Measurements from ENCODE around the gene C11orf68.
A peak's percentile ranks its signal among the peaks of the same experiment; 100 is the strongest.

C11orf68 gene

DNA sequence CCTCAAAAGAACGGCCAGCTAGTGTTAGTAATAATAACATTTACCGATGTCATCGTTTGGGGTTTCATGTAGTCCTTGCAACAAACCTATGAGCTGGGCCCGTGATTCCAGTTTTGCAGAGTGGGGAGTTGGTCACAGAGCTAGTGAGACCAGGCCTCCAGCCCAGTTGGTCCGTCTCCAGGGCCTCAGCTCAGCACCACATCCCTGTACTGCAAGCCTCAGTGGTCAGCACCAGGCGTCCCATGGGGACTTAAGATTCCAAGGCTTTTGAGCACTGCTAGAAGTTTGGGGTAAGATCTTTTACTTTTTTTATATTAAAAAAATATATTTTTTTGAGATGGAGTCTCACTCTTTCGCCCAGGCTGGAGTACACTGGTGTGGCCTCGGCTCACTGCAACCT lies 25.3 kb upstream of the C11orf68 start:
- no peak for DNase-seq

DNA sequence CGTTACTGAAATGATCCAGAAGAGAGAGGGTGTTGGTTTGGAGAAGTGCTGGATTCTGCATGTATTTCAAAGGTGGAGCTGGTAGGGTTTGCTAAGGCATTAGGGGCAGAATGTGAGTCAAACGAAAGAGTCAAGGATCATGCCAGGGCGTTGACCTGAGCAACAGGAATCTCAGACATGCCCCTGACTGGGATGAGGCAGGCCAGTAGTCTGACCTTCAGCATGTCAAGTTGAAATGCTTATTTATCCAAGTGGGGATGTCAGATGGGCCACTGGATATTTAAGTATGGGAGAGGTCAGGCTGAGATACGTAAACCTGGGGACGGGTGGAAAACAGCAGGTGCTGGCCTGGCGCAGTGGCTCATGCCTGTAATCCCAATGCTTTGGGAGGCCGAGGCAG lies 23.7 kb upstream of the C11orf68 start:
- DNase-seq: no peak

DNA sequence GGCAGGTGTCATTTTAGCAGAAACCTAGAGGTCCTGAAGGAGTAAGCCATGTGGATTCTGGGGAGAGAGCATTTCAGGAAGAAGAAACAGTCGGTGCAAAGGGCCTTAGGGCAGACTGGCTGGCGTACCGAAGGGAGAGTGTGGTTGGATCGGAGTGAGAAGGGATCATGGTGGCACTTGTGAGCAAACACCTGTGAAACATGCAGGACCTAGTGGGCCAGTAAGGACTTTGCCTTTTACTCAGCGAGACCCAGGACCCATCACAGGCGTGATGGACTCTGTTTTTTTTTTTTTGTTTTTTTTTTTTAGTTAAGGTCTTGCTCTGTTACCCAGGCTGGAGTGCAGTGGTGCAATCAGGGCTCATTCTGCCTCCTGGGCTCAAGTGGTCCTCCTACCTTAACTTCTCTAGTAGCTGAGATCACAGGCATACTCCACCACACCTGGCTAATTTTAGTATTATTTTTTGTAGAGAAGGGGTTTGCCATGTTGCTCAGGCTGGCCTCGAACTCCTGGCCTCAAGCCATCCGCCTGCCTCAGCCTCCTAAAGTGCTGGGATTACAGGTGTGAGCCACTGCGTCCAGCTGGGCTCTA lies 23.0 kb upstream of the C11orf68 start:
- no peak for DNase-seq

DNA sequence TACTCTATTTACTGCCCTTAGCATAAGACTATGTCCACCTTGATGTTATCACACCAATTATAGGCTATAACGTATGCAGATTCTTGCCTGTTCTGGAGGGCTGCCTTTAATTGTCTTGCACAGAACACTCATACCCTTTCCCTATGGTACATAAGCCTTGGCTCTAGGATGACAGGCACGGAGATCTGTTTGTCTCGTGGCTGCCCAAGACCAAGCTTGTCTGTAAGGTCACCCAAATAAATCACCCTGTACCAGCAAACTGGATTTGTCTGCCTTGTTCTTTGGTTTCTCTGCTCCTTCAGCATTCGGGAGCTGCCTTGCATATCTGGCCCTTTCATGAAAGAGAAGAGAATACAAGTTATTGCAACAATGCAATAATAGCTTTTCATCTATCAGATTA lies 18.9 kb upstream of the C11orf68 start:
- DNase-seq: no peak

DNA sequence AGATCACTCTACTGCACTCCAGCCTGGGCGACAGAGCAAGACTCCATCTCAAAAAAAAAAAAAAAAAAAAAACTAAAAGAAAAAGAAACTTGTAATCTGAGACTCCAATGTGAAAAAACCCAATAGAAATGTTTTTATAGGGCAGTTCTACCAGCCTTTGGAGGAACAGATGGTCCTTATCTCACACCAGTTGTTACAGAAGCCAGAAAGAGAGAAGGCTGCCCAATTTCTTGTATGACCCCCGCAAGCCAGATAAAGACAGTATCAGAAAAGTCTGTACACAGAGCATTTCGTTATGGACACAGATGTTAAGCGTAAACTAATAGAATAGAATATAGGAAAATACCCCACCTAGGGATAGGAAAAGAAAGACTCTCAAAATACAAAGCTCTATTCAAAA lies 15.2 kb upstream of the C11orf68 start:
- no peak for DNase-seq

DNA sequence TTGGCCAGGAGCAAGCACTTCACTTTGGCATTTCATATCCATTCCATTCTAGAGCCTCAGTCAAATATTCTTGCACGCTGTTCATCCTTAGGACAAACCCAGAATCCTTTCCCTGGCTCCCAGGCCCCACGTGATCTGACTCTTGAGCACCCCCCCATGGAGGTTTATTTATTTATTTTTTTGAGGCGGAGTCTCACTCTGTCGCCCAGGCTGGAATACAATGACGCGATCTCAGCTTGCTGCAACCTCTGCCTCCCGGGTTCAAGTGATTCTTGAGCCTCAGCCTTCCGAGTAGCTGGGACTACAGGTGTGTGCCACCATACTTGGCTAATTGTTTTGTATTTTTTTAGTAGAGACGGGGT lies 13.7 kb upstream of the C11orf68 start:
- DNase-seq: no peak

DNA sequence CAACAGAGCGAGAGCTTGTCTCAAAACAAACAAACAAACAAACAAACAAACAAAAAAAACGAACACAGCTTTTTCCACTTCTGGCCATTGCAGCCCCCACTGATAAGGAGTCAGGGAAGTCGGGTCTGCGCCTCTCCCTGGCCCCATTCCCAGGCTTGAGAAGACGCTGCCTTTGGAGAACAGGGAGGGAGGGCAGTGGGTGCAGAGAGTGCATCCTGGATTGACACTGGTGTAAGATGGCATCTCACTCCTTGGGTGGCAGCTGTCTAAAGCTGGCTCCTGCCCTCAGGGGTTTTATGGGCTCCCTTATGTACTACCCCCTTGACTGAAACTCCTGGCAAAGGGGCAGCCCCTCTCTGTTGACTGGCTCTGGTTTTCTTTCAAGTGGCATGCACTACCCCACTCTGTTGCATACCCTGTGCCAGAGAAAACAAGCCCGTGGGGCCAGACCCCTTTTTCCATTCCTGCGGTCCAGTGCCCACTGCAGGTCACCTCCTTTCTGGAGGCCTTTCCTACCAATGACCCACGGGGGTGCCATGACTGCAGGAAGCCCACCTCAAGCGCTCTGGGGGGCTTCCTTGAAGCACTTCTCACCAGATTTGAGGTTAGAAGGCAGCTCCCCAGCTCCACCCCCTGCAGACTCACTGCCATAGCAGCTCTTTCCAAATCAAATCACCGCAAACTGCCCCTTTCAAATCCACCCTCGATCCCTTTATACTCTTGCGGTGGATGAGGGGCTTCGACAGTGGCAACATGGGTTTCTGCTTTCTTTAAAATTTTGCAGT lies 13.1 kb upstream of the C11orf68 start:
- DNase-seq: no peak

DNA sequence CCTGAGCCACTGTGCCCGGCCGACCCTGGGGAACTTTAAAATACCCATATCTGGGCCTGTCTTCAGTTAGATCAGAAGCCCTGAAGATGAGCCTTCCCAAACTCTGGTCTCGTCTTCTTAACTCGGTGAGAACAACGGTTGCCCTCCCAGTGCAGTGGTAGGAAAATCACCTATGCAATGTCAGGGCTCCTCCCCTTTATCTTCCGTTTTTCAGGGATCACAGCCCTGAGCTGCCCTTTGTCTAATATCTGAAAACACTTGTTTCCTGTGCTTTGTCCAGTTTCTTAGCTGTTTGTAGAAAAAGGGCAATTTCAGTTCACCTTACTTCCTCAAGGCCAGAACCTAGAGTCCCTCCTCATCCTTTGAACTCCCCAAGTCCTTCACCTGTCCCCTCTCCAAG lies 9.8 kb upstream of the C11orf68 start:
- DNase-seq: no peak

DNA sequence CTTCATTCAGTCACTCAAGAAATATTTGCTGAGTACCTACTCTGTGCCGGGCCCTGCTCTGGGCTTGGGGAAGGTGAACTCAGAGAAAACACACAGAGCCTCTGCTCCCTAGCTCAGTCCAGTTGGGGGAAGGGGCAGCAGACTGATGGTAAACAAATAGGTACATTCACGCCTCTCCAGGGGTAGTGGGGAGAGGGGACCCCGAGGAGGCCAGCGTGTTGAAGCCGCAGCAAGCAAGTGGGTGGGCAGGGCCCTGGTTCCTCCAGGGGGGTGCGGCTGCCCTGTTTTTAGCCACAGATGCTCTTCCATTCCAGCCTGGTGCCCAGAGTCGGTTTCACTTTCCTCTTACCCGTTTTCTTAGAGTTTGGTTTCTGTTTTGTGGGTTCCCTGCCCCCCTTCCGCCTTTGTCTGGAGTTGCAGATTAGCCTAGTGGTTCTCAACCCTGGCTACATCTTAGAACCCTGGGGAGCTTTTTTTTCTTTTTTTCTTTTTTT lies 9.1 kb upstream of the C11orf68 start:
- peak; percentile 81 to 87 for DNase-seq

DNA sequence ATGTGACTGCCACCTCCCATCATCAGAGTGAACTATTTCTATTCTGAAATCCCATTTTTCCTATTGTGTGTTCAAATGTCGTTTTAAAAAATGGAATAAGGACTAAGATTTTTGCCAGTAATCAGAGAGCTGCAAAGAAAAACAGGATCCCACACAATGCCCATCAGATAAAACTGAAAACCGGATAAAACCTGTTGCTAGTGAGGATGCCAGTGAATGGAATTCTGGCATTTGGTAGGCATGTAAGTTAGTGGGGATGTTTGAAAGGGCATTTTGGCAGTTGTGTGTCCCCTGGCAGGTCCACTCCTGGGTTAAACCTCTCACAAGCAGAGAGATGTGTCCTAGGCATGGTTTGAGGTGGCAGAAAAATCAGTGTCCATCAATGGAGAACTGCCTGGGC lies 6.5 kb upstream of the C11orf68 start:
- no peak for DNase-seq

DNA sequence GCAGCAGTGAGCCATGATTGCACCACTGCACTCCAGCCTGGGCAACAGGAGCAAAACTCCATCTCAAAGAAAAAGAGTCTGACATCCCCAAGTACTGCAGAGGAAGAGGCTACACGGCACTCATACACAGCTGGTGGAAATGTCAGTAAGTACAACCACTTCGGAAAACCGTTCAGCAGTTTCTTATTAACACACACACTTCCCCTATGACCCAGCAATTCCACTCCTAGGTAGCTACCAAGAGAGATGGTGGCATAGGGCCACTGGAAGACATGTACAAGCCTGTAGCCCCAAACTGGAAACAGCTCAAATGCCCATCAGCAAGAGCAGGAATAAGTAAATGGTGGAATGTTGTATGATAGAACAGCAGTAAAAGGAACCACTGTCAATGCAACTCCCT lies 3.7 kb upstream of the C11orf68 start:
- no peak for DNase-seq

DNA sequence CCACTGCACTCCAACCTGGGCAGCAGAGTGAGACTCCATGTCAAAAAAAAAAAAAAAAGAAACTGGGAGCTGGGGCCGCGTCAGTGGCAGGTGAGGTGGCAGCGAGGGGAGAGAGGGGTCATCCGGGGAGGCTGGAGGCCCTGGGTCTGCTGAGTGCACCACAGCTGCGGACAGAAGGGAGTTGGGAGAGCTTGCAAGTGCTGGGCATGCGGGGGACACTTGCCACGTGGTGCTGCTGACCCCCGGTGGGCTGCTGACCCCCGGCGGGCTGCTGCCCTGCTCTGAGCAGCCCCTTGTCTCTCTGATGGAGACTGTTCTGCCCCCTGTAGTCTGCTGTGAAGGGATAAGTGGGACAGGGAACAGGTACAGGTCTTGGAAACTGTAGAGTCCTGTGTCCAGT lies 3.0 kb upstream of the C11orf68 start:
- no peak for DNase-seq

DNA sequence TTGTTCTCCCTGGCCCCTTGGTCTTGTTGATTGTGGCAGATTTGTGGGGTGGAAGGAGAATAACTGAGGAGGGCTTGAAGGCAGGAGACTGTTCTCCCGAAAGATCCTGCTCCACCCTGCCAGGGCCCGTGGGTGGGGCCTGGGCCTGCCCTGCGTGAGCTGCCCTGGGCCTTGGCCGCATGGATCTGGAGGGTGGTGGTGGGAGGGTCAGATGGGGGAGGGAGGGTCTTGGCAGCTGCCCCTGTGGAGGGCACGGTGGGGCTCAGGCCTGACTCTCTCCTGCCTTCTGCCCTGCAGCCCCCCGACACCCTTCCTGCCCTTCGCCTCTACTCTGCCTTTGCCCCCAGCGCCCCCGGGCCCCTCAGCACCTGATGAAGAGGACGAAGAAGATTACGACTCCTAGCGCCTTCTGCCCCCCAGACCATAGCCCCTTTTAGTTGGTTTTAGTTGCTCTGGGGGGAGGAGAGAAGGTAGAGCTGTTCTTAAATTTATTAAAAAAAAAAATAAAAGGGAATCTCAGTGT lies 2.2 kb upstream of the C11orf68 start:
- no peak for DNase-seq

DNA sequence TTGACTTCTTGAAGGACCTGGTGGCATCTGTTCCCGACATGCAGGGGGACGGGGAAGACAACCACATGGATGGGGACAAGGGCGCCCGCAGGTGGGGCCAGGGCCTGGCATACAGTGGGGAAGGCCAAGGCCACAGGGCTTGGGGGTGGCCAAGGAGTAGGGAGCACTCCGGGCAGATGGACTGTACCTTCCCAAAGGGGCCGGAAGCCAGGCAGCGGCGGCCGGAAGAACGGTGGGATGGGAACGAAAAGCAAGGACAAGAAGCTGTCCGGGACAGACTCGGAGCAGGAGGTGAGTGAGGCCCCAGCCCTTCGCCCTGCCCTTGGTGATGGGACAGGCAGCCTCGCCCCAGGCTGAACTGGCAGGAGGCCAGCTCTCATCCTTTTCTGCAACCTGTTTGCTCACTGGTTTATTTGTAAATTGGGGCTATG lies 1.5 kb upstream of the C11orf68 start:
- no peak for DNase-seq

DNA sequence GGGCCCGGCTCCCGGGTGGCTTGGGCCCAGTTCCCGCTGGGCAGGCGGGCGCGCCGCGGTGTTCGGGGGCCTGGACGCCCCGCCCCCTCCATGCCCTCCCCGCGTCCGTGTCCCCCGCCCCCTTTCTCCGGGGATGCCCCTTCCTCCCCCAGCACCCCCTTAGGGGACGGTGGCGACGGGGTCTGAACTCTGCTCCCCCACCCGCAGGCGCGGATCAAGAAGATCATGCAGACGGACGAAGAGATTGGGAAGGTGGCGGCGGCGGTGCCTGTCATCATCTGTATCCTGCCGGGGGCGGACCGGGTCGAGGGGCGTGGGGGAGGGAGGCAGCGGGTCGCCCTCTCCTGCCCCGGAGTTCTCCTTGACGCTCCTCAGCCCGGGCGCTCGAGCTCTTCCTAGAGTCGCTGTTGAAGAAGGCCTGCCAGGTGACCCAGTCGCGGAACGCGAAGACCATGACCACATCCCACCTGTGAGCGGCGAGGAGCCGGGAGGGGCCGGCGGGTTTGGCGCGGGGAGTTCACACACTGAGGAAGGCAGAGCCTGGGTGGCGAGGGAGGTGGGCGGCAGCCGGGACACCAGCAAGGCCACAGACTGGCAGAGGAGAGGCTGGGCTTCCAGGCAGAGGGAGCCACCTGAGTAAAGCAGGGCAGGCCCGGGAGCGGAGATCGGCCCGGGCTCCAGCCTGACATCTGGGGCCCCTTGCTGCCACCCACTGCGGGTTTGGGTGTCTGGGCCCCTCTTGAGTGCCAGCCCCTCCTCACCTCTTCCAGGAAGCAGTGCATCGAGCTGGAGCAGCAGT lies 910 bp upstream of the C11orf68 start:
- DNase-seq: peak; percentile 66 to 70

DNA sequence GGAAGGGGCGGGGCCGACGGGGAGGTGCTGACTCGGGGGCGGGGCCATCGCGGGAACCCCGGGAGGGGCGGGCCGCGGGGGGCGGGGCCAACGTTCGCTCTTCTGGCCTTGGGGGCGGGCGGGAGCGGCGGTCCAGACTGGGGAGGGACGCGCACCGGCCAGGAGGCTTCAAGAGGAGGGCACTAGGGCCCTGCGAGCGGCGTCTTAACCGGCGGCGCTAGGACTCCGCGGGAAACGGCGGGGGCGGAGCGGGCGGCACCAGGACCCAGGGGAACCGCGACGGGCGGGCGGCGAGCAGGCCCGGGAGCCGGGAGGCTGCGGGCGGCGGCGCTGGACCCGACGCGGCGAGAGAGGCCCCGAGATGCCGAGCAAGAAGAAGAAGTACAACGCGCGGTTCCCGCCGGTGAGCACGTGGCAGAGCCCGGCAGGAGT lies 295 bp upstream of the C11orf68 start, which contains the start of gene DRAP1:
Gene DRAP1, plus strand, starts transcription at position 286 of the 432 bp plus-strand sequence. Its CDS starts 76 bp downstream, at position 362.
- peak; percentile 98 to 99 for DNase-seq

DNA sequence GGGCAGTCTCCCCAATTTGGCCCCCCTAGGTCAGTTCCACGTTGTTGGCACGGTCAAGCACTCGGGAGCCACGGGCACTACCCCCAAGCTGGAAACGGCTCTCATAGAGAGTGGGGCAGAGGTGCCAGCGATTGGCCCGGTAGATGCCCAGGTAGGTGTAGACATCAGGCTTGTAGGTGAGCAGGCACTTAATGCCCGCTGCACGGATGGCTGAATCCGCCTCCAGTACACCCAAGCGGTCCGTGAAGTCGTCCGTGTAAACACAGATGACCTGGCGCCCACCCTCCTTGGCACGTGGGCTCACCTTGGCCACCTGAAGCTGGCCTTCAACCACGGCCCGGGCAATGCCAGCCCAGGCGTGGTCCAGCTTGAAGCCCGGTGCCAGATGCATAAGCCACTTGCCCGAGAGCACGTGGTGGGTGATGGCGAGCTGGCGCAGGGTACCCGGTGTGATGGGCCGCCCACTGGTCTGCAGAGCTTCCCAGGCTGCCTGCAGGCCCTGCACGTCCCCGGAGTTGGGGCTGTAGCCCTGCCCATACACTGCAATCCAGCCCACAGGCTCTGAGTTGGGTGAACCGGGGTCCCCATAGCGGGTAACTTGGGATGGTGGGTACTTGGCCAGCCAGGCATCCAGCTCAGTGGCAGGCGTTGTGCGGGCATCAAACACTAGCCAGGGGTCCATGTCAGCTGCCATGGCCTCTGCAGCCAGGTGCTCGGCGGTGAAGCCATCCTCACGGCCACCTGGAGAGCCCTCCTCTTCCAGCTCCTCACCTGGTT lies 1.2 kb downstream of the C11orf68 start:
- no peak for DNase-seq

DNA sequence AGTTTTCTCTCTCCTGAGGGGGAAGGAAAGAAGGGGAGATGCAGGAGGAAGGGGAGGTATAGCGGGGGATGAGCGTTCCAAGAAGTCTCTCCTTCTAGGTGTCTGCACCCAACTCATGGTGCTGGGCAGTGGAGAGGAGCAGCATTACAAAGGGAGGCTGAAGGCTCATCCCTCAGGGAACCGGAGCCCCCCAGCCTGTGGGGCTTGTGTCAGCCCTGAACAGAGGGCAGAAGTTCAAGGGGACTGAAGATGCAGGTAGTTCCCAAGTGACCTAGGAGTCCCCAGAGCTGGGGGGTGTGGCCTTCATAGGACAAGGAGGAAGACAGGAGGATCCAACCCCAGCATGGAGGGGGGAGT lies 1.8 kb downstream of the C11orf68 start:
- DNase-seq: no peak

DNA sequence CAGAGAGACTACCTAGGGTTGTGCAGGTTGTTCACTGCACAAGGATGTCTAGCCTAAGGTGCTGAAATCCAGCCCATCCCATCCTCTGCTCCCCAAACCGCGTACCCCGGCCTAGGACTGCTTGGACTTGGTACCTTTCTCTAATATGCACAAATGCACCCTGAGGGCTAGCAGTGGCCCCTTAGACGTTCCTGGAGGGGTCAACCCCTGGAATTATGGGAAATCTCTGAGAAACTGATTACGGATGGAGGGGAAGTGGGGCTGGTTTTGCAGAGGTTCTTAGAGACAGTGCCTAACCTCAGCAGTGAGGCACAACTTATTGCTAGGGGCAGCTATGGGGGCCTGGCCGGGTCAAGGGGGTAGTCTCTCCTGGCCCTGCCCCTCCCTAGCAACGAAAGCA lies 2.5 kb downstream of the C11orf68 start:
- DNase-seq: no peak

DNA sequence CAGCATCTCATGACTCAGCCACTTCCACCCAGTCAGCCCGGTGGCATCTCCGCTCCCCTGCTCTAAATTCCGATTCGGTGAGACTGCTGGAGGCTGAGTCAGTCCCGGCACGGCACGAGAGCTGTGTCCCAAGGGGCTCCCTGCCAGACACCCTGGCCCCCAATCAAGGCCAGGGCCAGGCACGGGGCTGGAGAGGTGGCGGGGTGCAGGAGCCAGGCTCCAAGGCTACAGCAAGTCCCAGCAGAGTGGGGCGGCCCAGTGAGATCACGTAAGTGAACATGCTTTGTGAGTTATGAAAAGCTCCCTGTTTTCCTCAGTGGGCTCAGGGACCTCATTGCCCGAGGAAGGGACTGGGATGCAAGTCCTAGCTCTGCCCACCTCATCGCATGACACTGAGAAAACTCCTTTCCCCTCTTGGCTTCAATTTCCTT lies 3.0 kb downstream of the C11orf68 start:
- peak in 1 of 2 donors; percentile 53 for DNase-seq

DNA sequence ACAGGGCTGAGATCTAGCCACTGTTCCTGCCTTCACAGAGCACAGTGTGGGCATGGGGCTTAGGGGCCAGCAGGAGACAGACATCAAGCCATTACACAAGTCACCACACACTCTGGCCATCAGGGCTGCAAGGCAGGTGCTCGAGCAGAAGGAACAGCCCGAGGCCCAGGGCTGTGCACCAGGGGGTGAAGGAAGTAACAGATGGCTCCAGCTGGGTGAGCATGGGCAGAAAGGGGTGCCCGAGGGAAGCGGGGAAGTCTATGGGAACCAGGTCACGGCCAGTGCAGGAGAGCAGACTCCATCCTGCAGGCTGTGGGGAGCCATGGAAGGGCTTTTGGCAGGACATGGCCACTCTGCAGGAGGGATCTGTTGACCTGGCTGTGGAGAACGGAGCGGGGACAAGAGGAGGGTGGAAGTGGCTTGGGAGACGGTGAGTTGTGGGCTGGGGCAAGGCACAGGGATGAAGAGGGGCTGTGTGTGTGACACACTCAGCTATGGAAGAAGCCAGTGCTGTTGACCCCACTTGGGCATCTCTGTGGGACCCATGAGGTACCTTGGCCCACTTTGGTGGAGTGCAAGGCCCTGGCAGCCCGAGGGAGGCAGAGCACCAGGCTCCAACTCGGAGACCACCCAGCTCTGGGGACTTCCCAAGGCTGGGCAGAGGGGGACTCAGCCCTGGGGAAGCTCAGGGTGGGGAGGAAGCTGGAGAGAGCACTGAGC lies 3.6 kb downstream of the C11orf68 start:
- no peak for DNase-seq

DNA sequence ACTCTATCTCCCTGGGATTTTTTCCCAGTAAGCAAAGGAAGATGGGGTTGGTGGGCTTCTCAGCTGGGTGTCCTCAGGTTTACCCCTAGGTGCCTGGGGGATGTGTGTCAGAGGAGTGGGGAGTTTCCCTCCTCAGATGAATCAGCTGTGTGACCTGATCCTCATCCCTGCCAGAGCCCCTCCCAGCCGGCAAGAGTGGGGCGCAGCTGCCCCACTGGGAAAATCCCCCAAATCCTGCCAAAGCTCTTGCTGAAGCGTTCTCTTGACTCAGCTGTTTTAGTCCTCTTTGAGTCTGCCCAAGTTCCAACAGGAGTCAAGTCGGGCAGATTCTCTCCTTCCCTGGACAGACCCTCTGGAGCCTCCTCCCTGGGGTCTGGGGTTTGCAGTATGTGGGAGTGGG lies 6.0 kb downstream of the C11orf68 start:
- no peak for DNase-seq
